Effector memory CD8-positive, alpha-beta T cell (primary cell): Measurements from ENCODE around the gene PIF1.
A peak's percentile ranks its signal among the peaks of the same experiment; 100 is the strongest.
"Not testable (repeated sequence)": the region's sequence is repeated elsewhere in the genome, so short reads cannot be mapped to it uniquely, and the experiment has no call there.

Source experiments
- ATAC-seq: fragments of 150-1000 bp; cut with Tn5 transposase; replicated peaks from 2 replicates; pipeline ENCODE4 v1.10.0; 2021; ENCODE audit warnings: mild to moderate bottlenecking, moderate library complexity
- DNase-seq, 3 experiments: peaks; one replicate each; pipeline ENCODE4 v3.0.0; 2021
- H3K27ac Mint-ChIP-seq, 2 donors: one replicate each; pipeline ENCODE4 v1.8.0; 2022; ENCODE audit warnings: mild to moderate bottlenecking in 2 of 2, mixed read lengths in 2 of 2, moderate library complexity in 2 of 2
- H3K27me3 Mint-ChIP-seq, 2 donors: one replicate each; pipeline ENCODE4 v1.8.0; 2022; ENCODE audit warnings: mixed read lengths in 2 of 2
- H3K36me3 Mint-ChIP-seq: one replicate; pipeline ENCODE4 v1.8.0; 2022; ENCODE audit warnings: mild to moderate bottlenecking, moderate library complexity, mixed read lengths; ENCODE audit not compliant: insufficient read depth
- H3K4me1 Mint-ChIP-seq, 2 donors: one replicate each; pipeline ENCODE4 v1.8.0; 2022; ENCODE audit warnings: low read depth in 2 of 2, mixed read lengths in 2 of 2
- H3K4me3 Mint-ChIP-seq, 2 donors: one replicate each; pipeline ENCODE4 v1.8.0; 2022; ENCODE audit warnings: mild to moderate bottlenecking in 2 of 2, mixed read lengths in 2 of 2, moderate library complexity in 2 of 2
- H3K9me3 Mint-ChIP-seq, 2 donors: one replicate each; pipeline ENCODE4 v1.8.0; 2022; ENCODE audit warnings: mixed read lengths in 2 of 2

PIF1 gene

GRCh38 chr15:64843991-64844390 is 18.5 kb upstream of the PIF1 start:
- Mint-ChIP-seq H3K36me3 (peaks cover 26% of the 10 kb centered on the region), H3K4me1 (peaks cover 59 to 71% of the 10 kb centered on the region in 2 donors), H3K9me3 (no peaks in the 10 kb centered on the region), H3K27ac (peak overlapping the region; percentile 87 to 92), H3K27me3 (no peaks in the 10 kb centered on the region), H3K4me3 (peak overlapping the region; percentile 78 to 86)
- no peak for DNase-seq
- ATAC-seq, result no peak

GRCh38 chr15:64842986-64843561 is 17.6 kb upstream of the PIF1 start:
- no peaks in the 10 kb centered on the region for H3K9me3 Mint-ChIP-seq
- H3K27me3 Mint-ChIP-seq, result no peaks in the 10 kb centered on the region
- peak overlapping the region; percentile 87 to 92 for H3K27ac Mint-ChIP-seq
- peaks cover 16% of the 10 kb centered on the region for H3K36me3 Mint-ChIP-seq
- H3K4me3 Mint-ChIP-seq, result peak overlapping the region; percentile 78 to 86
- peaks cover 63 to 75% of the 10 kb centered on the region in 2 donors for H3K4me1 Mint-ChIP-seq
- ATAC-seq, result no peak
- DNase-seq, result no peak

GRCh38 chr15:64842096-64842939 is 16.9 kb upstream of the PIF1 start:
- ATAC-seq (no peak), DNase-seq (no peak)
- peak overlapping the region; percentile 87 to 92 for H3K27ac Mint-ChIP-seq
- H3K36me3 Mint-ChIP-seq, result peaks cover 18% of the 10 kb centered on the region
- H3K4me3 Mint-ChIP-seq, result peak overlapping the region; percentile 78 to 86
- no peaks in the 10 kb centered on the region for H3K9me3 Mint-ChIP-seq
- no peaks in the 10 kb centered on the region for H3K27me3 Mint-ChIP-seq
- peaks cover 64 to 75% of the 10 kb centered on the region in 2 donors for H3K4me1 Mint-ChIP-seq

GRCh38 chr15:64841344-64842095 is 16.1 kb upstream of the PIF1 start, which contains the start of gene PLEKHO2:
Gene PLEKHO2, plus strand, starts transcription at chr15:64841915. Its CDS starts 102 bp downstream, at chr15:64842017.
- no peaks in the 10 kb centered on the region for H3K9me3 Mint-ChIP-seq
- peak; percentile 79 for ATAC-seq
- peaks cover 66 to 75% of the 10 kb centered on the region in 2 donors for H3K4me1 Mint-ChIP-seq
- peaks cover 18% of the 10 kb centered on the region for H3K36me3 Mint-ChIP-seq
- DNase-seq, result peak; percentile 85 to 92 (median 86)
- H3K27me3 Mint-ChIP-seq, result no peaks in the 10 kb centered on the region
- peak within 1 kb of the TSS; percentile 87 to 92 for H3K27ac Mint-ChIP-seq
- peak within 1 kb of the TSS; percentile 78 to 86 for H3K4me3 Mint-ChIP-seq

GRCh38 chr15:64841060-64841343 is 15.6 kb upstream of the PIF1 start:
- ATAC-seq (no peak), DNase-seq (no peak)
- Mint-ChIP-seq H3K36me3 (peaks cover 20% of the 10 kb centered on the region), H3K4me3 (peak overlapping the region; percentile 78 to 86), H3K4me1 (peaks cover 66 to 75% of the 10 kb centered on the region in 2 donors), H3K27me3 (no peaks in the 10 kb centered on the region), H3K9me3 (no peaks in the 10 kb centered on the region), H3K27ac (peak overlapping the region; percentile 87 to 92)

GRCh38 chr15:64837502-64837901 is 12.1 kb upstream of the PIF1 start:
- Mint-ChIP-seq H3K9me3 (no peaks in the 10 kb centered on the region), H3K4me1 (peaks cover 39 to 46% of the 10 kb centered on the region in 2 donors), H3K27me3 (no peaks in the 10 kb centered on the region), H3K27ac (peak overlapping the region in 1 of 2 donors; percentile 64), H3K4me3 (peak overlapping the region; percentile 31 to 68), H3K36me3 (peaks cover 22% of the 10 kb centered on the region)
- DNase-seq (peak in 2 of 3 experiments; percentile 33 to 36), ATAC-seq (peak; percentile 16)

GRCh38 chr15:64836023-64836536 is 10.6 kb upstream of the PIF1 start:
- DNase-seq (no peak), ATAC-seq (no peak)
- Mint-ChIP-seq H3K27me3 (no peaks in the 10 kb centered on the region), H3K4me3 (peak overlapping the region; percentile 44 to 71), H3K36me3 (peaks cover 11% of the 10 kb centered on the region), H3K4me1 (peaks cover 35 to 41% of the 10 kb centered on the region in 2 donors), H3K9me3 (no peaks in the 10 kb centered on the region), H3K27ac (peak overlapping the region; percentile 66 to 82)

GRCh38 chr15:64833690-64834089 is 8.2 kb upstream of the PIF1 start:
- DNase-seq (no peak), ATAC-seq (no peak)
- H3K27ac Mint-ChIP-seq, result no peak overlapping the region
- no peak overlapping the region for H3K4me3 Mint-ChIP-seq
- no peaks in the 10 kb centered on the region for H3K9me3 Mint-ChIP-seq
- peaks cover 11% of the 10 kb centered on the region for H3K36me3 Mint-ChIP-seq
- H3K27me3 Mint-ChIP-seq, result no peaks in the 10 kb centered on the region
- peaks cover 26 to 35% of the 10 kb centered on the region in 2 donors for H3K4me1 Mint-ChIP-seq

GRCh38 chr15:64828985-64829384 is 3.5 kb upstream of the PIF1 start:
- ATAC-seq, result no peak
- peaks cover 9% of the 10 kb centered on the region for H3K36me3 Mint-ChIP-seq
- DNase-seq, result no peak
- peaks cover 17 to 22% of the 10 kb centered on the region in 2 donors for H3K4me1 Mint-ChIP-seq
- H3K4me3 Mint-ChIP-seq, result no peak overlapping the region
- no peak overlapping the region for H3K27ac Mint-ChIP-seq
- H3K9me3 Mint-ChIP-seq, result no peaks in the 10 kb centered on the region
- H3K27me3 Mint-ChIP-seq, result no peaks in the 10 kb centered on the region

GRCh38 chr15:64824929-64825430 is 467 bp downstream of the PIF1 start:
- peaks cover 13% of the 10 kb centered on the region for H3K36me3 Mint-ChIP-seq
- no peak for ATAC-seq
- H3K27ac Mint-ChIP-seq, result no peak overlapping the region
- no peaks in the 10 kb centered on the region for H3K27me3 Mint-ChIP-seq
- H3K9me3 Mint-ChIP-seq, result no peaks in the 10 kb centered on the region
- DNase-seq, result peak in 1 of 3 experiments; percentile 21
- peaks cover 27 to 33% of the 10 kb centered on the region in 2 donors for H3K4me1 Mint-ChIP-seq
- H3K4me3 Mint-ChIP-seq, result peak overlapping the region; percentile 80

GRCh38 chr15:64816452-64816851 is 9.0 kb downstream of the PIF1 start:
- Mint-ChIP-seq H3K4me3 (no peak overlapping the region), H3K4me1 (peaks cover 0 to 3% of the 10 kb centered on the region in 2 donors), H3K27ac (no peak overlapping the region), H3K36me3 (no peaks in the 10 kb centered on the region), H3K9me3 (no peaks in the 10 kb centered on the region), H3K27me3 (no peaks in the 10 kb centered on the region)
- DNase-seq (no peak), ATAC-seq (no peak)

- H3K4me1 Mint-ChIP-seq, H3K27me3 Mint-ChIP-seq, H3K36me3 Mint-ChIP-seq, DNase-seq, ATAC-seq, H3K9me3 Mint-ChIP-seq, H3K4me3 Mint-ChIP-seq: not testable (repeated sequence)
- H3K27ac Mint-ChIP-seq, result peak overlapping the region in 1 of 2 donors; percentile 75
Observed at GRCh38 chr15:64814965-64815364, 10.5 kb downstream of the PIF1 start.

- H3K27me3 Mint-ChIP-seq, DNase-seq, H3K9me3 Mint-ChIP-seq, H3K4me3 Mint-ChIP-seq, H3K27ac Mint-ChIP-seq, H3K36me3 Mint-ChIP-seq, ATAC-seq, H3K4me1 Mint-ChIP-seq: not testable (repeated sequence)
Observed at GRCh38 chr15:64814283-64814682, 11.2 kb downstream of the PIF1 start.
